Thoracic aorta (tissue), 2 donors: Measurements from ENCODE around the gene ACTN4. TPM values are rescaled to one million over a fixed set of nuclear protein-coding genes. Genes with fewer than 3 reads are reported as not detected.

Experiments used
- ATAC-seq: fragments of 150-250 bp; one replicate; pipeline ENCODE4 v1.8.0; 2017; ENCODE audit warnings: low read depth; ENCODE audit not compliant: insufficient number of reproducible peaks, low FRiP score
- DNase-seq: peaks from one replicate; pipeline ENCODE4 v3.0.0-alpha.2; 2020; ENCODE audit warnings: low spot score
- H3K27ac ChIP-seq, 2 donors: fragments of 200-600 bp; sonication (generic); 1 replicate in 1 of 2; 2 replicates in 1 of 2; pipeline ENCODE4 v1.5.1; 2016; ENCODE audit warnings: mild to moderate bottlenecking in 2 of 2, moderate library complexity in 2 of 2
- H3K27me3 ChIP-seq: fragments of 200-600 bp; sonication (generic); replicated peaks from 2 replicates; pipeline ENCODE4 v1.6.0; 2016; ENCODE audit warnings: mild to moderate bottlenecking; ENCODE audit not compliant: insufficient read depth
- H3K36me3 ChIP-seq: fragments of 200-600 bp; sonication (generic); one replicate; pipeline ENCODE4 v1.5.1; 2016
- H3K4me1 ChIP-seq, 2 donors: fragments of 200-600 bp; sonication (generic); 1 replicate in 1 of 2; 2 replicates in 1 of 2; pipeline versions ENCODE4 v1.5.1 to v1.6.0; 2016; ENCODE audit warnings: low read depth in 2 of 2, mild to moderate bottlenecking in 1 of 2; ENCODE audit not compliant: control insufficient read depth in 1 of 2
- H3K4me3 ChIP-seq: fragments of 200-600 bp; sonication (generic); 2 replicates; pipeline ENCODE4 v1.5.1; 2016; ENCODE audit warnings: mild to moderate bottlenecking
- H3K9me3 ChIP-seq: fragments of 200-600 bp; sonication (generic); 2 replicates; pipeline ENCODE4 v1.5.1; 2016
- CTCF ChIP-seq: fragments of 200-600 bp; sonication (generic); IDR thresholded peaks from one replicate; pipeline ENCODE4 v1.5.1; 2019; ENCODE audit warnings: antibody characterized with exemption
- total RNA-seq, 2 donors: library from RNA; depleted of rRNA; stranded (reverse); fragments of >200 nt; gene quantifications; one replicate each; pipeline versions ENCODE4 v1.1.0 to v1.2.3, GENCODE V29; 2016

The ACTN4 gene
- total RNA-seq, 2 donors from 2014 or later: 668 to 1,387 TPM

- ATAC-seq: peak; percentile 23
These were observed 18.7 kb downstream of the ACTN4 start for GRCh38 chr19:38665950-38666662.

GRCh38 chr19:38666663-38667511 lies 19.4 kb downstream of the ACTN4 start:
- H3K4me1 ChIP-seq: peaks cover 90 to 100% of the 10 kb centered on the region in 2 donors
- H3K27me3 ChIP-seq: no peaks in the 10 kb centered on the region
- H3K9me3 ChIP-seq: no peaks in the 10 kb centered on the region
- no peak for TF ChIP-seq CTCF
- peak overlapping the region; percentile 99 to 100 for H3K27ac ChIP-seq
- no peak for DNase-seq
- ATAC-seq: peak; percentile 47
- peak overlapping the region; percentile 30 for H3K4me3 ChIP-seq
- no peaks in the 10 kb centered on the region for H3K36me3 ChIP-seq

More at GRCh38 chr19:38665950-38666662, 18.7 kb downstream of the ACTN4 start:
- no peak for DNase-seq
- Histone ChIP-seq H3K4me1 (peaks cover 88 to 100% of the 10 kb centered on the region in 2 donors), H3K4me3 (peak overlapping the region; percentile 56), H3K27me3 (no peaks in the 10 kb centered on the region), H3K9me3 (no peaks in the 10 kb centered on the region), H3K36me3 (no peaks in the 10 kb centered on the region), H3K27ac (peak overlapping the region; percentile 99 to 100)
- no peak for TF ChIP-seq CTCF

GRCh38 chr19:38667661-38668171 lies 20.3 kb downstream of the ACTN4 start:
- H3K27ac ChIP-seq: peak overlapping the region; percentile 99 to 100
- TF ChIP-seq CTCF: no peak
- H3K36me3 ChIP-seq: no peaks in the 10 kb centered on the region
- no peak for ATAC-seq
- DNase-seq: no peak
- peaks cover 86 to 100% of the 10 kb centered on the region in 2 donors for H3K4me1 ChIP-seq
- H3K4me3 ChIP-seq: peak overlapping the region; percentile 5
- no peaks in the 10 kb centered on the region for H3K9me3 ChIP-seq
- H3K27me3 ChIP-seq: no peaks in the 10 kb centered on the region

- H3K4me1 ChIP-seq: peaks cover 78 to 96% of the 10 kb centered on the region in 2 donors
- ATAC-seq (no peak), DNase-seq (no peak)
- H3K9me3 ChIP-seq: no peaks in the 10 kb centered on the region
- peak overlapping the region; percentile 6 for H3K4me3 ChIP-seq
- H3K27ac ChIP-seq: peak overlapping the region; percentile 99 to 100
- H3K27me3 ChIP-seq: no peaks in the 10 kb centered on the region
- no peak for TF ChIP-seq CTCF
- H3K36me3 ChIP-seq: no peaks in the 10 kb centered on the region
These were observed 22.1 kb downstream of the ACTN4 start for GRCh38 chr19:38669552-38669951.

GRCh38 chr19:38670921-38671398 lies 23.5 kb downstream of the ACTN4 start:
- Histone ChIP-seq H3K36me3 (no peaks in the 10 kb centered on the region), H3K9me3 (no peaks in the 10 kb centered on the region), H3K4me3 (peak overlapping the region; percentile 39), H3K27me3 (no peaks in the 10 kb centered on the region), H3K4me1 (peaks cover 78 to 96% of the 10 kb centered on the region in 2 donors), H3K27ac (peak overlapping the region; percentile 99 to 100)
- DNase-seq: no peak
- no peak for ATAC-seq
- TF ChIP-seq CTCF: no peak
